Measurements from ENCODE around the gene DSCAML1. TPM values are rescaled to one million over a fixed set of nuclear protein-coding genes. Genes with fewer than 3 reads are reported as not detected.

The DSCAML1 gene
- total RNA-seq, 4 donors from 2014 or later: 0.20 to 1.1 (median 0.36) TPM

- WGBS, 2 donors: 54 to 57% methylated on average over 6 of the region's 6 CpGs
- no peaks in the 10 kb centered on the region for H3K9me3 ChIP-seq
- DNase-seq (ENCODE audit: low spot score in 2 of 2): no peak
- H3K4me1 ChIP-seq: no peaks in the 10 kb centered on the region
- H3K27ac ChIP-seq: no peak overlapping the region
- no peaks in the 10 kb centered on the region for H3K36me3 ChIP-seq
- H3K4me3 ChIP-seq: no peak overlapping the region
- H3K27me3 ChIP-seq: peaks cover 0 to 10% of the 10 kb centered on the region in 2 donors
- TF ChIP-seq EP300 (IDR thresholded peaks at IDR 0.05) (no peak), POLR2A (IDR thresholded peaks at IDR 0.05) (no peak), CTCF (IDR thresholded peaks at IDR 0.05) (no peak)
These were observed 201.6 kb downstream of the DSCAML1 start for GRCh38 chr11:117595440-117595839.

GRCh38 chr11:117594721-117595120 lies 202.3 kb downstream of the DSCAML1 start:
- no peaks in the 10 kb centered on the region for H3K4me1 ChIP-seq
- H3K4me3 ChIP-seq: no peak overlapping the region
- TF ChIP-seq EP300 (IDR thresholded peaks at IDR 0.05): no peak
- TF ChIP-seq POLR2A (IDR thresholded peaks at IDR 0.05): no peak
- TF ChIP-seq CTCF (IDR thresholded peaks at IDR 0.05): no peak
- peaks cover 0 to 10% of the 10 kb centered on the region in 2 donors for H3K27me3 ChIP-seq
- no peak overlapping the region for H3K27ac ChIP-seq
- DNase-seq (ENCODE audit: low spot score in 2 of 2): no peak
- no peaks in the 10 kb centered on the region for H3K9me3 ChIP-seq
- 43 to 47% methylated on average over 1 of the region's 1 CpG for WGBS, 2 donors
- H3K36me3 ChIP-seq: no peaks in the 10 kb centered on the region

GRCh38 chr11:117593065-117593464 lies 204.0 kb downstream of the DSCAML1 start:
- Histone ChIP-seq H3K4me1 (no peaks in the 10 kb centered on the region), H3K9me3 (no peaks in the 10 kb centered on the region), H3K36me3 (no peaks in the 10 kb centered on the region), H3K27ac (no peak overlapping the region), H3K4me3 (no peak overlapping the region), H3K27me3 (peaks cover 0 to 10% of the 10 kb centered on the region in 2 donors)
- DNase-seq (ENCODE audit: low spot score in 2 of 2): no peak
- 52 to 72% methylated on average over 10 of the region's 10 CpGs for WGBS, 2 donors
- TF ChIP-seq POLR2A (IDR thresholded peaks at IDR 0.05) (no peak), EP300 (IDR thresholded peaks at IDR 0.05) (no peak)

GRCh38 chr11:117591316-117592039 lies 205.5 kb downstream of the DSCAML1 start:
- 68 to 70% methylated on average over 16 of the region's 16 CpGs for WGBS, 2 donors
- Histone ChIP-seq H3K9me3 (no peaks in the 10 kb centered on the region), H3K4me1 (no peaks in the 10 kb centered on the region), H3K36me3 (no peaks in the 10 kb centered on the region), H3K4me3 (no peak overlapping the region), H3K27ac (no peak overlapping the region), H3K27me3 (peaks cover 0 to 10% of the 10 kb centered on the region in 2 donors)
- TF ChIP-seq EP300 (IDR thresholded peaks at IDR 0.05) (no peak), CTCF (IDR thresholded peaks at IDR 0.05) (no peak), POLR2A (IDR thresholded peaks at IDR 0.05) (no peak)
- no peak for DNase-seq (ENCODE audit: low spot score in 2 of 2)

GRCh38 chr11:117589063-117589462 lies 208.0 kb downstream of the DSCAML1 start:
- DNase-seq (ENCODE audit: low spot score in 2 of 2): no peak
- WGBS, 2 donors: 84 to 85% methylated on average over 11 of the region's 11 CpGs
- no peaks in the 10 kb centered on the region for H3K4me1 ChIP-seq
- H3K27ac ChIP-seq: no peak overlapping the region
- H3K36me3 ChIP-seq: no peaks in the 10 kb centered on the region
- H3K4me3 ChIP-seq: no peak overlapping the region
- no peaks in the 10 kb centered on the region for H3K9me3 ChIP-seq
- TF ChIP-seq CTCF (IDR thresholded peaks at IDR 0.05): no peak
- no peaks in the 10 kb centered on the region for H3K27me3 ChIP-seq

Measured in tibial nerve (tissue), 4 donors.